GM18909 (cell line): ENCODE results near the gene GAB3.
A peak's percentile ranks its signal among the peaks of the same experiment; 100 is the strongest.

ENCODE experiments used
- ATAC-seq: cut with Tn5 transposase; IDR thresholded peaks from one replicate; pipeline ENCODE4 v1.9.1; 2021; ENCODE audit warnings: mild to moderate bottlenecking; ENCODE audit not compliant: unreplicated experiment, poor library complexity

GAB3 gene

GRCh38 chrX:154751669-154752271, 893 bp upstream of the GAB3 start:
- no peak for ATAC-seq

GRCh38 chrX:154751203-154751668, 359 bp upstream of the GAB3 start:
- ATAC-seq: peak; percentile 17

GRCh38 chrX:154749856-154750255, 1.0 kb downstream of the GAB3 start:
- no peak for ATAC-seq

- peak; percentile 65 for ATAC-seq
Measured at GRCh38 chrX:154748712-154749339, 2.1 kb downstream of the GAB3 start.

GRCh38 chrX:154742613-154743012, 8.3 kb downstream of the GAB3 start:
- ATAC-seq: no peak

GRCh38 chrX:154739952-154740465, 10.9 kb downstream of the GAB3 start:
- ATAC-seq: no peak

GRCh38 chrX:154738011-154738738, 12.7 kb downstream of the GAB3 start:
- ATAC-seq: no peak

GRCh38 chrX:154737136-154737535, 13.7 kb downstream of the GAB3 start:
- ATAC-seq: no peak

- ATAC-seq: no peak
Measured at GRCh38 chrX:154735695-154736393, 15.0 kb downstream of the GAB3 start.

GRCh38 chrX:154734061-154734781, 16.7 kb downstream of the GAB3 start:
- no peak for ATAC-seq

- no peak for ATAC-seq
Measured at GRCh38 chrX:154733066-154733425, 17.8 kb downstream of the GAB3 start.

GRCh38 chrX:154732421-154733065, 18.3 kb downstream of the GAB3 start:
- no peak for ATAC-seq

- ATAC-seq: no peak
Measured at GRCh38 chrX:154731881-154732280, 19.0 kb downstream of the GAB3 start.

GRCh38 chrX:154731184-154731583, 19.7 kb downstream of the GAB3 start:
- no peak for ATAC-seq

GRCh38 chrX:154730253-154730891, 20.5 kb downstream of the GAB3 start:
- no peak for ATAC-seq

- ATAC-seq: no peak
Measured at GRCh38 chrX:154729439-154729838, 21.4 kb downstream of the GAB3 start.

- ATAC-seq: no peak
Measured at GRCh38 chrX:154728431-154729190, 22.3 kb downstream of the GAB3 start.

GRCh38 chrX:154727871-154728270, 23.0 kb downstream of the GAB3 start:
- no peak for ATAC-seq
